SK-N-SH (cell line): ENCODE data around the gene METTL23. TPM values are rescaled to one million over a fixed set of nuclear protein-coding genes. Genes with fewer than 3 reads are reported as not detected.

Experiments
- CTCF ChIA-PET: fragments of 300-600, 350-600 bp; formaldehyde crosslinking; extraction: SDS; loops from one replicate; lab custom pipeline; 2021; lab: Yijun Ruan, JAX
- POLR2A ChIA-PET: fragments of 350-600 bp; sonication (Branson Sonifier 250); formaldehyde crosslinking; extraction: SDS; loops from one replicate; lab custom pipeline; 2020; ENCODE audit warnings: antibody characterized with exemption, inconsistent platforms; lab: Yijun Ruan, JAX
- DNase-seq: peaks from one replicate; pipeline ENCODE4 v3.0.0; 2012
- H2AFZ ChIP-seq: fragments of 200-600 bp; sonication (generic); 2 replicates; pipeline ENCODE4 v1.8.1; 2016; ENCODE audit warnings: antibody characterized with exemption, mild to moderate bottlenecking, low read depth
- H3F3A ChIP-seq: fragments of 200-600 bp; sonication (generic); replicated peaks from 2 replicates; pipeline ENCODE3; 2016; ENCODE audit warnings: antibody characterized with exemption, mild to moderate bottlenecking; ENCODE audit not compliant: insufficient read depth
- H3K27ac ChIP-seq, 2 experiments: fragments of 200-500 bp in 1 of 2; fragments of 200-600 bp in 1 of 2; sonication (Bioruptor generic) in 1 of 2; sonication (generic), shearing (Covaris generic) in 1 of 2; 2 replicates each; pipeline versions ENCODE4 v1.5.1 to v1.6.1; 2014 to 2016; ENCODE audit warnings: low read depth in 2 of 2, inconsistent platforms in 1 of 2, low read length in 1 of 2, mild to moderate bottlenecking in 1 of 2, mixed read lengths in 1 of 2
- H3K27me3 ChIP-seq: fragments of 200-600 bp; sonication (generic), shearing (Covaris generic); 2 replicates; pipeline ENCODE4 v1.6.1; 2016; ENCODE audit warnings: mixed run types; ENCODE audit not compliant: insufficient read depth
- H3K36me3 ChIP-seq, 2 experiments: fragments of 200-500 bp in 1 of 2; fragments of 200-600 bp in 1 of 2; sonication (Bioruptor generic) in 1 of 2; sonication (generic) in 1 of 2; replicated peaks in 1 of 2; 2 replicates each; pipeline versions ENCODE3 to v1.5.1; 2014 to 2016; ENCODE audit warnings: low read length in 1 of 2, mild to moderate bottlenecking in 1 of 2; ENCODE audit not compliant: insufficient read depth in 2 of 2, control insufficient read depth in 1 of 2
- H3K4me1 ChIP-seq, 2 experiments: fragments of 200-500 bp in 1 of 2; fragments of 200-600 bp in 1 of 2; sonication (Bioruptor generic) in 1 of 2; sonication (generic), shearing (Covaris generic) in 1 of 2; 2 replicates each; pipeline versions ENCODE4 v1.5.1 to v1.6.1; 2014 to 2016; ENCODE audit warnings: low read depth in 1 of 2, low read length in 1 of 2, mixed run types in 1 of 2; ENCODE audit not compliant: insufficient read depth in 2 of 2, control insufficient read depth in 1 of 2
- H3K4me2 ChIP-seq: fragments of 200-600 bp; sonication (generic), shearing (Covaris generic); 2 replicates; pipeline ENCODE4 v1.6.1; 2017; ENCODE audit warnings: mixed run types
- H3K4me3 ChIP-seq, 2 experiments: fragments of 200-500 bp in 1 of 2; fragments of 200-600 bp in 1 of 2; sonication (Bioruptor generic) in 1 of 2; sonication (generic), shearing (Covaris generic) in 1 of 2; 2 replicates each; pipeline versions ENCODE4 v1.5.1 to v1.8.1; 2014 to 2016; ENCODE audit warnings: low read depth in 2 of 2, inconsistent platforms in 1 of 2, low read length in 1 of 2, mild to moderate bottlenecking in 1 of 2, mixed read lengths in 1 of 2, moderate library complexity in 1 of 2
- H3K79me2 ChIP-seq: fragments of 200-600 bp; sonication (generic); 2 replicates; pipeline ENCODE4 v1.8.1; 2017; ENCODE audit warnings: mild to moderate bottlenecking; ENCODE audit not compliant: insufficient read depth
- H3K9ac ChIP-seq: fragments of 200-600 bp; sonication (generic); 2 replicates; pipeline ENCODE4 v1.6.1; 2017; ENCODE audit warnings: mixed run types
- H3K9me2 ChIP-seq: fragments of 200-600 bp; sonication (generic); 2 replicates; pipeline ENCODE4 v1.6.1; 2017; ENCODE audit warnings: mixed run types
- H3K9me3 ChIP-seq: fragments of 200-600 bp; sonication (generic); 2 replicates; pipeline ENCODE4 v1.6.1; 2017; ENCODE audit warnings: mixed run types, mild to moderate bottlenecking, moderate library complexity
- H4K20me1 ChIP-seq: fragments of 200-600 bp; sonication (generic); 2 replicates; pipeline ENCODE4 v1.6.1; 2017; ENCODE audit warnings: mild to moderate bottlenecking, mixed run types; ENCODE audit not compliant: insufficient read depth
- ELF1 ChIP-seq: IDR thresholded peaks from 2 replicates; pipeline ENCODE4 v1.4.0; 2012
- FOSL2 ChIP-seq: IDR thresholded peaks from 2 replicates; pipeline ENCODE4 v1.4.0; 2012; ENCODE audit warnings: low read depth, mild to moderate bottlenecking, moderate library complexity, borderline replicate concordance
- GATA2 ChIP-seq: sonication (generic); formaldehyde crosslinking; IDR thresholded peaks from 2 replicates; pipeline ENCODE4 v1.5.0; 2020; ENCODE audit warnings: mild to moderate bottlenecking, missing genetic modification reagents
- MEF2A ChIP-seq: IDR thresholded peaks from 2 replicates; pipeline ENCODE4 v1.4.0; 2012; ENCODE audit warnings: low read depth, borderline replicate concordance
- MXI1 ChIP-seq: IDR thresholded peaks from 2 replicates; pipeline ENCODE4 v1.6.1; 2012; ENCODE audit warnings: mild to moderate bottlenecking, low read depth, low read length, improper control_type of control experiment
- NFIC ChIP-seq: IDR thresholded peaks from 2 replicates; pipeline ENCODE4 v1.4.0; 2012; ENCODE audit warnings: borderline replicate concordance
- NRF1 ChIP-seq: IDR thresholded peaks from 2 replicates; pipeline ENCODE4 v1.6.1; 2012; ENCODE audit warnings: low read depth, mild to moderate bottlenecking, low read length
- POLR2AphosphoS5 ChIP-seq: IDR thresholded peaks from 2 replicates; pipeline ENCODE4 v1.6.1; 2012; ENCODE audit warnings: low read depth, low read length
- RFX5 ChIP-seq: IDR thresholded peaks from 2 replicates; pipeline ENCODE4 v1.6.1; 2012; ENCODE audit warnings: mild to moderate bottlenecking, improper control_type of control experiment, low read length
- SIN3A ChIP-seq: IDR thresholded peaks from 2 replicates; pipeline ENCODE4 v1.6.1; 2012; ENCODE audit warnings: low read depth, mild to moderate bottlenecking, low read length, moderate library complexity, borderline replicate concordance
- TAF1 ChIP-seq: IDR thresholded peaks from 2 replicates; pipeline ENCODE4 v1.6.1; 2012; ENCODE audit warnings: low read depth, mild to moderate bottlenecking, low read length, moderate library complexity, borderline replicate concordance
- YY1 ChIP-seq: IDR thresholded peaks from 2 replicates; pipeline ENCODE4 v1.4.0; 2012; ENCODE audit warnings: low read depth, mild to moderate bottlenecking
- WGBS: methylation state at CpG from one replicate; pipeline ENCODE4 v1.1.6; 2017; ENCODE audit warnings: low lambda C conversion rate; 5-methylcytosine and 5-hydroxymethylcytosine counted together
- polyA plus RNA-seq, 3 experiments: library from polyadenylated mRNA; depleted of rRNA; stranded (reverse); fragments of >200 nt; gene quantifications; 2 replicates each; pipeline ENCODE4 v1.2.3, GENCODE V29; 2012
- TF ChIP-seq, protein P1 (sequence below): IDR thresholded peaks from 2 replicates; pipeline ENCODE4; 2012
- TF ChIP-seq, protein P2 (sequence below): fragments of 150-350 bp; IDR thresholded peaks from 2 replicates; pipeline ENCODE4 v1.6.1; 2016; ENCODE audit warnings: mild to moderate bottlenecking, low read depth, low read length
- TF ChIP-seq, protein P3 (sequence below): IDR thresholded peaks from 2 replicates; pipeline ENCODE4 v1.6.1; 2012; ENCODE audit warnings: mild to moderate bottlenecking, low read depth, low read length, moderate library complexity
- TF ChIP-seq, protein P4 (sequence below): IDR thresholded peaks from 2 replicates; pipeline ENCODE4 v1.4.0; 2012; ENCODE audit warnings: low read depth, borderline replicate concordance

The METTL23 gene
- polyA plus RNA-seq, 1 of the 3 experiments (the other 2 are of a cell fraction), result 75.9 TPM

DNA sequence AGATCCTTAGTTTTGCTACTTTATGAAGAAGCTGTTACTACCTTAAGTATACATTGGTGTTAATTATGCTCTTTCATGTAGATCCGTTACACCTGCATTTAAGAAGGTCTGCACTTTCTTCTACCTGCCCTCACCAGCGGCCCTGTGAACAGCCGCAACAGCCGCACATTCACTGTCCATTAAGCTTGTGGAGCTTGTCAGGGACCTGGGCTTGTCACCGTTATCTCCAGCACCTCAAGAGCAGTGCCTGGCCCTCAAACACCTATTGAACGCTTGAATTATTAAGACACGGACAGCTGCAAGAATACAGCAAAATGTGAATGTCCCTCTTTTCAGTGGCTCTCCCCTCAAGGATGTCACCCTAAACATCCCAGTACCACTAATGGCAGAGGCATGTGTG, 12.9 kb upstream of the METTL23 start:
- 96% methylated on average over 7 of the region's 7 CpGs for WGBS
- peaks cover 64% of the 10 kb centered on the region for H3K79me2 ChIP-seq
- H3K9ac ChIP-seq, result no peak overlapping the region
- H4K20me1 ChIP-seq, result peaks cover 19% of the 10 kb centered on the region
- H3K4me2 ChIP-seq, result no peak overlapping the region
- no peaks in the 10 kb centered on the region for H3K9me3 ChIP-seq
- H2AFZ ChIP-seq, result no peak overlapping the region
- H3K36me3 ChIP-seq, result peaks cover 27 to 45% of the 10 kb centered on the region in 2 experiments
- no peak for TF ChIP-seq SIN3A
- TF ChIP-seq MXI1, result no peak
- no peak for TF ChIP-seq TAF1
- TF ChIP-seq, protein P1, sequence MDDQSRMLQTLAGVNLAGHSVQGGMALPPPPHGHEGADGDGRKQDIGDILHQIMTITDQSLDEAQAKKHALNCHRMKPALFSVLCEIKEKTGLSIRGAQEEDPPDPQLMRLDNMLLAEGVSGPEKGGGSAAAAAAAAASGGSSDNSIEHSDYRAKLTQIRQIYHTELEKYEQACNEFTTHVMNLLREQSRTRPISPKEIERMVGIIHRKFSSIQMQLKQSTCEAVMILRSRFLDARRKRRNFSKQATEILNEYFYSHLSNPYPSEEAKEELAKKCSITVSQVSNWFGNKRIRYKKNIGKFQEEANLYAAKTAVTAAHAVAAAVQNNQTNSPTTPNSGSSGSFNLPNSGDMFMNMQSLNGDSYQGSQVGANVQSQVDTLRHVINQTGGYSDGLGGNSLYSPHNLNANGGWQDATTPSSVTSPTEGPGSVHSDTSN, result no peak
- TF ChIP-seq, protein P2, sequence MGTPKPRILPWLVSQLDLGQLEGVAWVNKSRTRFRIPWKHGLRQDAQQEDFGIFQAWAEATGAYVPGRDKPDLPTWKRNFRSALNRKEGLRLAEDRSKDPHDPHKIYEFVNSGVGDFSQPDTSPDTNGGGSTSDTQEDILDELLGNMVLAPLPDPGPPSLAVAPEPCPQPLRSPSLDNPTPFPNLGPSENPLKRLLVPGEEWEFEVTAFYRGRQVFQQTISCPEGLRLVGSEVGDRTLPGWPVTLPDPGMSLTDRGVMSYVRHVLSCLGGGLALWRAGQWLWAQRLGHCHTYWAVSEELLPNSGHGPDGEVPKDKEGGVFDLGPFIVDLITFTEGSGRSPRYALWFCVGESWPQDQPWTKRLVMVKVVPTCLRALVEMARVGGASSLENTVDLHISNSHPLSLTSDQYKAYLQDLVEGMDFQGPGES, result no peak
- TF ChIP-seq, protein P3, sequence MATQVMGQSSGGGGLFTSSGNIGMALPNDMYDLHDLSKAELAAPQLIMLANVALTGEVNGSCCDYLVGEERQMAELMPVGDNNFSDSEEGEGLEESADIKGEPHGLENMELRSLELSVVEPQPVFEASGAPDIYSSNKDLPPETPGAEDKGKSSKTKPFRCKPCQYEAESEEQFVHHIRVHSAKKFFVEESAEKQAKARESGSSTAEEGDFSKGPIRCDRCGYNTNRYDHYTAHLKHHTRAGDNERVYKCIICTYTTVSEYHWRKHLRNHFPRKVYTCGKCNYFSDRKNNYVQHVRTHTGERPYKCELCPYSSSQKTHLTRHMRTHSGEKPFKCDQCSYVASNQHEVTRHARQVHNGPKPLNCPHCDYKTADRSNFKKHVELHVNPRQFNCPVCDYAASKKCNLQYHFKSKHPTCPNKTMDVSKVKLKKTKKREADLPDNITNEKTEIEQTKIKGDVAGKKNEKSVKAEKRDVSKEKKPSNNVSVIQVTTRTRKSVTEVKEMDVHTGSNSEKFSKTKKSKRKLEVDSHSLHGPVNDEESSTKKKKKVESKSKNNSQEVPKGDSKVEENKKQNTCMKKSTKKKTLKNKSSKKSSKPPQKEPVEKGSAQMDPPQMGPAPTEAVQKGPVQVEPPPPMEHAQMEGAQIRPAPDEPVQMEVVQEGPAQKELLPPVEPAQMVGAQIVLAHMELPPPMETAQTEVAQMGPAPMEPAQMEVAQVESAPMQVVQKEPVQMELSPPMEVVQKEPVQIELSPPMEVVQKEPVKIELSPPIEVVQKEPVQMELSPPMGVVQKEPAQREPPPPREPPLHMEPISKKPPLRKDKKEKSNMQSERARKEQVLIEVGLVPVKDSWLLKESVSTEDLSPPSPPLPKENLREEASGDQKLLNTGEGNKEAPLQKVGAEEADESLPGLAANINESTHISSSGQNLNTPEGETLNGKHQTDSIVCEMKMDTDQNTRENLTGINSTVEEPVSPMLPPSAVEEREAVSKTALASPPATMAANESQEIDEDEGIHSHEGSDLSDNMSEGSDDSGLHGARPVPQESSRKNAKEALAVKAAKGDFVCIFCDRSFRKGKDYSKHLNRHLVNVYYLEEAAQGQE, result no peak
- no peak for TF ChIP-seq NRF1
- TF ChIP-seq NFIC, result no peak
- no peak for TF ChIP-seq RFX5
- TF ChIP-seq MEF2A, result no peak
- no peak for TF ChIP-seq YY1
- no peak for TF ChIP-seq FOSL2
- no peak for TF ChIP-seq ELF1
- TF ChIP-seq, protein P4, sequence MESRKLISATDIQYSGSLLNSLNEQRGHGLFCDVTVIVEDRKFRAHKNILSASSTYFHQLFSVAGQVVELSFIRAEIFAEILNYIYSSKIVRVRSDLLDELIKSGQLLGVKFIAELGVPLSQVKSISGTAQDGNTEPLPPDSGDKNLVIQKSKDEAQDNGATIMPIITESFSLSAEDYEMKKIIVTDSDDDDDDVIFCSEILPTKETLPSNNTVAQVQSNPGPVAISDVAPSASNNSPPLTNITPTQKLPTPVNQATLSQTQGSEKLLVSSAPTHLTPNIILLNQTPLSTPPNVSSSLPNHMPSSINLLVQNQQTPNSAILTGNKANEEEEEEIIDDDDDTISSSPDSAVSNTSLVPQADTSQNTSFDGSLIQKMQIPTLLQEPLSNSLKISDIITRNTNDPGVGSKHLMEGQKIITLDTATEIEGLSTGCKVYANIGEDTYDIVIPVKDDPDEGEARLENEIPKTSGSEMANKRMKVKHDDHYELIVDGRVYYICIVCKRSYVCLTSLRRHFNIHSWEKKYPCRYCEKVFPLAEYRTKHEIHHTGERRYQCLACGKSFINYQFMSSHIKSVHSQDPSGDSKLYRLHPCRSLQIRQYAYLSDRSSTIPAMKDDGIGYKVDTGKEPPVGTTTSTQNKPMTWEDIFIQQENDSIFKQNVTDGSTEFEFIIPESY, result no peak
- TF ChIP-seq POLR2AphosphoS5, result no peak
- no peak for TF ChIP-seq GATA2 (CRISPR knock-in tag)
- POLR2A ChIA-PET, result interaction anchor here (0.6 to 1.8 kb wide), 5 partner anchors 12 to 565 kb away, joined by 3 to 6 read pairs (median 4); partner anchors contain the start of genes JMJD6 and METTL23
- H3K27ac ChIP-seq, result no peak overlapping the region
- DNase-seq, result no peak
- H3F3A ChIP-seq, result peaks cover 55% of the 10 kb centered on the region
- H3K27me3 ChIP-seq, result no peaks in the 10 kb centered on the region
- peaks cover 22 to 35% of the 10 kb centered on the region in 2 experiments for H3K4me1 ChIP-seq
- CTCF ChIA-PET, result interaction anchor here (0.7 to 14.3 kb wide), 26 partner anchors 12 to 330 kb away, joined by 3 to 255 read pairs (median 5); partner anchors contain the start of genes AANAT, JMJD6, METTL23 and SPHK1
- no peak overlapping the region for H3K4me3 ChIP-seq
- H3K9me2 ChIP-seq, result no peaks in the 10 kb centered on the region
